ENCODE results near the gene SMIM15.
A peak's percentile ranks its signal among the peaks of the same experiment; 100 is the strongest.
"Not testable (repeated sequence)": the region's sequence is repeated elsewhere in the genome, so short reads cannot be mapped to it uniquely, and the experiment has no call there.

Gene SMIM15
- total RNA-seq = 13.1 to 18.3 (median 13.9) reads per million in 3 donors

GRCh38 chr5:61162010-61162831 is at the start of gene SMIM15:
SMIM15 (minus strand) TSS chr5:61162468; CDS start chr5:61160171, 2,297 bp downstream.
- no peaks in the 10 kb centered on the region for H3K9me3 ChIP-seq (ENCODE audit: control insufficient read depth, low read length)

GRCh38 chr5:61207884-61208283 is 45.6 kb upstream of the SMIM15 start:
- Histone ChIP-seq H3K9me3 (ENCODE audit: control insufficient read depth, low read length) (no peaks in the 10 kb centered on the region), H3K4me1 (ENCODE audit: control insufficient read depth, insufficient read depth, low read length, poor library complexity, severe bottlenecking) (no peaks in the 10 kb centered on the region), H3K27ac (ENCODE audit: insufficient read depth, low read length, poor library complexity, severe bottlenecking) (no peak overlapping the region), H3K27me3 (replicated peaks; ENCODE audit: control insufficient read depth, insufficient read depth, low read length, poor library complexity, severe bottlenecking) (no peaks in the 10 kb centered on the region), H3K4me3 (ENCODE audit: insufficient read depth, low read depth, low read length, poor library complexity, severe bottlenecking) (no peak overlapping the region), H3K36me3 (ENCODE audit: control insufficient read depth, insufficient read depth, low read length) (no peaks in the 10 kb centered on the region)
- no peak for DNase-seq

More at GRCh38 chr5:61162010-61162831, at the start of gene SMIM15:
- Histone ChIP-seq H3K27ac (ENCODE audit: insufficient read depth, low read length, poor library complexity, severe bottlenecking) (peak within 1 kb of the TSS; percentile 64), H3K4me3 (ENCODE audit: insufficient read depth, low read depth, low read length, poor library complexity, severe bottlenecking) (peak within 1 kb of the TSS; percentile 91), H3K36me3 (ENCODE audit: control insufficient read depth, insufficient read depth, low read length) (no peaks in the 10 kb centered on the region), H3K27me3 (replicated peaks; ENCODE audit: control insufficient read depth, insufficient read depth, low read length, poor library complexity, severe bottlenecking) (no peaks in the 10 kb centered on the region), H3K4me1 (ENCODE audit: control insufficient read depth, insufficient read depth, low read length, poor library complexity, severe bottlenecking) (no peaks in the 10 kb centered on the region)
- DNase-seq = peak; percentile 63 to 67 (median 64)

GRCh38 chr5:61205013-61205412 is 42.7 kb upstream of the SMIM15 start:
- Histone ChIP-seq H3K27me3 (replicated peaks; ENCODE audit: control insufficient read depth, insufficient read depth, low read length, poor library complexity, severe bottlenecking) (no peaks in the 10 kb centered on the region), H3K9me3 (ENCODE audit: control insufficient read depth, low read length) (no peaks in the 10 kb centered on the region), H3K27ac (ENCODE audit: insufficient read depth, low read length, poor library complexity, severe bottlenecking) (no peak overlapping the region), H3K4me3 (ENCODE audit: insufficient read depth, low read depth, low read length, poor library complexity, severe bottlenecking) (no peak overlapping the region), H3K4me1 (ENCODE audit: control insufficient read depth, insufficient read depth, low read length, poor library complexity, severe bottlenecking) (no peaks in the 10 kb centered on the region), H3K36me3 (ENCODE audit: control insufficient read depth, insufficient read depth, low read length) (no peaks in the 10 kb centered on the region)
- no peak for DNase-seq

GRCh38 chr5:61202213-61202612 is 39.9 kb upstream of the SMIM15 start:
- no peak for DNase-seq
- no peaks in the 10 kb centered on the region for H3K27me3 ChIP-seq (replicated peaks; ENCODE audit: control insufficient read depth, insufficient read depth, low read length, poor library complexity, severe bottlenecking)
- no peak overlapping the region for H3K27ac ChIP-seq (ENCODE audit: insufficient read depth, low read length, poor library complexity, severe bottlenecking)
- H3K4me3 ChIP-seq (ENCODE audit: insufficient read depth, low read depth, low read length, poor library complexity, severe bottlenecking) = no peak overlapping the region
- H3K4me1 ChIP-seq (ENCODE audit: control insufficient read depth, insufficient read depth, low read length, poor library complexity, severe bottlenecking) = no peaks in the 10 kb centered on the region
- no peaks in the 10 kb centered on the region for H3K36me3 ChIP-seq (ENCODE audit: control insufficient read depth, insufficient read depth, low read length)
- H3K9me3 ChIP-seq (ENCODE audit: control insufficient read depth, low read length) = no peaks in the 10 kb centered on the region

- no peaks in the 10 kb centered on the region for H3K4me1 ChIP-seq (ENCODE audit: control insufficient read depth, insufficient read depth, low read length, poor library complexity, severe bottlenecking)
- DNase-seq = no peak
- H3K27me3 ChIP-seq (replicated peaks; ENCODE audit: control insufficient read depth, insufficient read depth, low read length, poor library complexity, severe bottlenecking) = no peaks in the 10 kb centered on the region
- H3K36me3 ChIP-seq (ENCODE audit: control insufficient read depth, insufficient read depth, low read length) = no peaks in the 10 kb centered on the region
- H3K9me3 ChIP-seq (ENCODE audit: control insufficient read depth, low read length) = no peaks in the 10 kb centered on the region
- H3K4me3 ChIP-seq (ENCODE audit: insufficient read depth, low read depth, low read length, poor library complexity, severe bottlenecking) = no peak overlapping the region
- H3K27ac ChIP-seq (ENCODE audit: insufficient read depth, low read length, poor library complexity, severe bottlenecking) = no peak overlapping the region
These were observed 38.4 kb upstream of the SMIM15 start for GRCh38 chr5:61200582-61201155.

GRCh38 chr5:61198606-61199005 is 36.3 kb upstream of the SMIM15 start:
- H3K27me3 ChIP-seq (replicated peaks; ENCODE audit: control insufficient read depth, insufficient read depth, low read length, poor library complexity, severe bottlenecking) = no peaks in the 10 kb centered on the region
- no peak for DNase-seq
- H3K36me3 ChIP-seq (ENCODE audit: control insufficient read depth, insufficient read depth, low read length) = no peaks in the 10 kb centered on the region
- no peak overlapping the region for H3K27ac ChIP-seq (ENCODE audit: insufficient read depth, low read length, poor library complexity, severe bottlenecking)
- H3K9me3 ChIP-seq (ENCODE audit: control insufficient read depth, low read length) = no peaks in the 10 kb centered on the region
- H3K4me3 ChIP-seq (ENCODE audit: insufficient read depth, low read depth, low read length, poor library complexity, severe bottlenecking) = no peak overlapping the region
- no peaks in the 10 kb centered on the region for H3K4me1 ChIP-seq (ENCODE audit: control insufficient read depth, insufficient read depth, low read length, poor library complexity, severe bottlenecking)

- H3K9me3 ChIP-seq (ENCODE audit: control insufficient read depth, low read length); H3K36me3 ChIP-seq (ENCODE audit: control insufficient read depth, insufficient read depth, low read length); H3K27ac ChIP-seq (ENCODE audit: insufficient read depth, low read length, poor library complexity, severe bottlenecking); H3K4me1 ChIP-seq (ENCODE audit: control insufficient read depth, insufficient read depth, low read length, poor library complexity, severe bottlenecking); H3K4me3 ChIP-seq (ENCODE audit: insufficient read depth, low read depth, low read length, poor library complexity, severe bottlenecking); DNase-seq; H3K27me3 ChIP-seq (replicated peaks; ENCODE audit: control insufficient read depth, insufficient read depth, low read length, poor library complexity, severe bottlenecking): not testable (repeated sequence)
These were observed 25.6 kb upstream of the SMIM15 start for GRCh38 chr5:61187826-61188225.

- not testable (repeated sequence) for H3K4me3 ChIP-seq (ENCODE audit: insufficient read depth, low read depth, low read length, poor library complexity, severe bottlenecking); H3K9me3 ChIP-seq (ENCODE audit: control insufficient read depth, low read length); H3K4me1 ChIP-seq (ENCODE audit: control insufficient read depth, insufficient read depth, low read length, poor library complexity, severe bottlenecking); H3K36me3 ChIP-seq (ENCODE audit: control insufficient read depth, insufficient read depth, low read length); DNase-seq; H3K27me3 ChIP-seq (replicated peaks; ENCODE audit: control insufficient read depth, insufficient read depth, low read length, poor library complexity, severe bottlenecking); H3K27ac ChIP-seq (ENCODE audit: insufficient read depth, low read length, poor library complexity, severe bottlenecking)
These were observed 25.1 kb upstream of the SMIM15 start for GRCh38 chr5:61187352-61187751.

GRCh38 chr5:61186634-61187033 is 24.4 kb upstream of the SMIM15 start:
- H3K27me3 ChIP-seq (replicated peaks; ENCODE audit: control insufficient read depth, insufficient read depth, low read length, poor library complexity, severe bottlenecking) = no peaks in the 10 kb centered on the region
- H3K27ac ChIP-seq (ENCODE audit: insufficient read depth, low read length, poor library complexity, severe bottlenecking) = no peak overlapping the region
- H3K9me3 ChIP-seq (ENCODE audit: control insufficient read depth, low read length) = no peaks in the 10 kb centered on the region
- H3K4me3 ChIP-seq (ENCODE audit: insufficient read depth, low read depth, low read length, poor library complexity, severe bottlenecking) = no peak overlapping the region
- DNase-seq = no peak
- no peaks in the 10 kb centered on the region for H3K4me1 ChIP-seq (ENCODE audit: control insufficient read depth, insufficient read depth, low read length, poor library complexity, severe bottlenecking)
- H3K36me3 ChIP-seq (ENCODE audit: control insufficient read depth, insufficient read depth, low read length) = no peaks in the 10 kb centered on the region

- DNase-seq = no peak
- H3K9me3 ChIP-seq (ENCODE audit: control insufficient read depth, low read length) = no peaks in the 10 kb centered on the region
These were observed 22.4 kb upstream of the SMIM15 start for GRCh38 chr5:61184708-61185107.

More at GRCh38 chr5:61184708-61185107, 22.4 kb upstream of the SMIM15 start:
- Histone ChIP-seq H3K4me3 (ENCODE audit: insufficient read depth, low read depth, low read length, poor library complexity, severe bottlenecking) (no peak overlapping the region), H3K4me1 (ENCODE audit: control insufficient read depth, insufficient read depth, low read length, poor library complexity, severe bottlenecking) (no peaks in the 10 kb centered on the region), H3K36me3 (ENCODE audit: control insufficient read depth, insufficient read depth, low read length) (no peaks in the 10 kb centered on the region), H3K27me3 (replicated peaks; ENCODE audit: control insufficient read depth, insufficient read depth, low read length, poor library complexity, severe bottlenecking) (no peaks in the 10 kb centered on the region), H3K27ac (ENCODE audit: insufficient read depth, low read length, poor library complexity, severe bottlenecking) (no peak overlapping the region)
